Measurements from ENCODE around the gene SIRPA.

The SIRPA gene

GRCh38 chr20:1895674-1896483 lies 672 bp downstream of the SIRPA start:
- DNase-seq: no peak
- Histone ChIP-seq H3K27ac (no peak overlapping the region), H3K36me3 (no peaks in the 10 kb centered on the region), H3K9me3 (ENCODE audit: severe bottlenecking) (no peaks in the 10 kb centered on the region), H3K4me3 (ENCODE audit: low read depth, low read length) (peak overlapping the region; percentile 64), H3K27me3 (ENCODE audit: insufficient read depth, low read depth, severe bottlenecking) (no peaks in the 10 kb centered on the region)
- no peak for TF ChIP-seq CTCF (IDR thresholded peaks at IDR 0.05; ENCODE audit: low read depth, low read length)

DNA sequence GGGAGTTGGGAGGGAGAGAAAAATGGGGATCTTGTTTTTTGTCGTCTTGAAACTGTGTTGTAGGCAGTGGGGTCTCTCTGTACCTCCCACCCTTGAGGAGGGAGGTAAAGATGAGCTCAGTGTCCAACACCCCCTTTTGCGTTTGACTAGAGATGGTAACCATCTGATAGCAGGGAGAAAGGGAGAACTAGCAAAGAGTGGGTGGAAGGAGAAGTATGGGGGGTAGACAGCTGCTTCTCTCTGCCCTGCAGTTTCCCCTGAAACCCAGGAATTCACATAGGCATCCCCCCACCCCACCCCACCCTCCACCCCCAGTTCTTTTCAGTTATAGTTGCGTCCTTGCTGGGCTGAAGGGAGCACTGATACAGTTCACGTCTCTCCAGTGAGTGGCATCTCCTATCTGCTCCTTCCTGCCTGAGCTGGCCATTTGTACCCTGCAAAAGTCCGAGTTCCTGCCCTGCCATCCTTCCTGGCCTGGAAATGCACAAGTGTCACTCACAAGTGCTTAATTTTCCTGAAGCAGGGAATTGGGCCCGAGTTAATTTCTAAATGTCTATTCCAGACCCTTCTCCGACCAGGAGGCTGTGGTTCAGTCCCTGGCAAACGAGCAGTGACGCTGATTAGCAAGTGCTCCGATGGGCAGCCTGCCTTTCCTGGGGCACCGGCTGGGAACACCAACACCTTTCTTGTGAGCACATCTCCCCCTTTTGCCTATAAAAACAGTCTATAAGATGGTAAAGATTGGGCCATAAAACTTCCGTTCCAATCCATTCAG lies 1.5 kb downstream of the SIRPA start:
- H3K4me3 ChIP-seq (ENCODE audit: low read depth, low read length): no peak overlapping the region
- H3K9me3 ChIP-seq (ENCODE audit: severe bottlenecking): no peaks in the 10 kb centered on the region
- DNase-seq: no peak
- H3K27me3 ChIP-seq (ENCODE audit: insufficient read depth, low read depth, severe bottlenecking): no peaks in the 10 kb centered on the region
- H3K36me3 ChIP-seq: no peaks in the 10 kb centered on the region
- TF ChIP-seq CTCF (IDR thresholded peaks at IDR 0.05; ENCODE audit: low read depth, low read length): no peak
- no peak overlapping the region for H3K27ac ChIP-seq

GRCh38 chr20:1897541-1897940 lies 2.3 kb downstream of the SIRPA start:
- Histone ChIP-seq H3K4me3 (ENCODE audit: low read depth, low read length) (no peak overlapping the region), H3K27ac (no peak overlapping the region), H3K9me3 (ENCODE audit: severe bottlenecking) (no peaks in the 10 kb centered on the region), H3K27me3 (ENCODE audit: insufficient read depth, low read depth, severe bottlenecking) (no peaks in the 10 kb centered on the region), H3K36me3 (no peaks in the 10 kb centered on the region; the same call in 1 of the 2 replicates)
- TF ChIP-seq CTCF (IDR thresholded peaks at IDR 0.05; ENCODE audit: low read depth, low read length): no peak
- DNase-seq: no peak

DNA sequence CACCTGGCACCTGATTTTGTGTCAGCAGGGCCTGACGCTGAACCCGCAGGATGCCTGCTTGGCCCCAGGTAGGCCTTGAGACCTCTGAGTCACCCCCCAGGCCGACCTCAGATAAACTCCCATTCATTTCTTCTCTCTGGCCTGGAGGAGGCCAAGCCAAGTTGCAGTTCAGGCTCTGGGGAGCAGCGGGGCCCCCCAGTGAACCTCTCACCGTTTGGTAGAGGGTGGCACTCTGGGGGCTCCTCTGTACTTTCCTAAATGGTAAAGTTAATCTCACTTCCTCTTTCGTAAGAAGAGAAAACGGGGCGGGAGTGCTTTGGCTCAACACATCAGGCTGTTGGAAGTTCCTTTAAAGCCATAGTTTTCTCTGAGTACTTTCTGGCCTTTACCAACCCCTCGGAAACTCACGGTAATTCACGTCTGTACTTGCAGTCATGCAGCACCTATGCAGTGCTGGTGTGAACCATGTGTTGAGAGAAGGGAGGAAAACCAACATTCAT lies 2.8 kb downstream of the SIRPA start:
- H3K27me3 ChIP-seq (ENCODE audit: insufficient read depth, low read depth, severe bottlenecking): no peaks in the 10 kb centered on the region
- H3K27ac ChIP-seq: no peak overlapping the region
- TF ChIP-seq CTCF (IDR thresholded peaks at IDR 0.05; ENCODE audit: low read depth, low read length): no peak

GRCh38 chr20:1898482-1899240 lies 3.5 kb downstream of the SIRPA start:
- H3K4me3 ChIP-seq (ENCODE audit: low read depth, low read length): no peak overlapping the region
- TF ChIP-seq CTCF (IDR thresholded peaks at IDR 0.05; ENCODE audit: low read depth, low read length): no peak
- H3K27me3 ChIP-seq (ENCODE audit: insufficient read depth, low read depth, severe bottlenecking): no peaks in the 10 kb centered on the region
- H3K27ac ChIP-seq: no peak overlapping the region
- H3K36me3 ChIP-seq: no peaks in the 10 kb centered on the region; the same call in 1 of the 2 replicates
- H3K9me3 ChIP-seq (ENCODE audit: severe bottlenecking): no peaks in the 10 kb centered on the region
- no peak for DNase-seq

More for the DNA sequence above, 2.8 kb downstream of the SIRPA start:
- DNase-seq: no peak
- Histone ChIP-seq H3K9me3 (ENCODE audit: severe bottlenecking) (no peaks in the 10 kb centered on the region), H3K4me3 (ENCODE audit: low read depth, low read length) (no peak overlapping the region), H3K36me3 (no peaks in the 10 kb centered on the region; the same call in 1 of the 2 replicates)
